ENCODE measurements around the gene FBXL13.
"Not testable (repeated sequence)": the region's sequence is repeated elsewhere in the genome, so short reads cannot be mapped to it uniquely, and the experiment has no call there.

FBXL13 gene

GRCh38 chr7:102763295-102763905, 311.2 kb downstream of the FBXL13 start:
- not testable (repeated sequence) for DNase-seq (ENCODE audit: low read depth, low spot score); H3K4me3 ChIP-seq (ENCODE audit: low read length)
